Measurements from ENCODE around the gene ZBTB38. TPM values are rescaled to one million over a fixed set of nuclear protein-coding genes. Genes with fewer than 3 reads are reported as not detected.

The ZBTB38 gene
- total and polyA plus RNA-seq, 2 of the 13 experiments (the other 11 are each of a cell fraction or from before 2014, with no cell fraction given) = 26.8 to 51.7 TPM

- TF ChIP-seq ZNF550 (CRISPR knock-in tag; IDR thresholded peaks at IDR 0.05; ENCODE audit: borderline replicate concordance) (peak; percentile 86; the same call in 1 of the 2 replicates), ZNF205 (CRISPR knock-in tag; IDR thresholded peaks at IDR 0.05) (peak; percentile 72), ERF (CRISPR knock-in tag; IDR thresholded peaks at IDR 0.05) (peak; percentile 96; the same call in 1 of the 2 replicates), KDM1A (CRISPR knock-in tag; IDR thresholded peaks at IDR 0.05) (peak; percentile 47; the same call in 1 of the 2 replicates), PRDM10 (CRISPR knock-in tag; IDR thresholded peaks at IDR 0.05; ENCODE audit: low read depth) (peak; percentile 27; the same call in 1 of the 2 replicates), ZNF142 (CRISPR knock-in tag; IDR thresholded peaks at IDR 0.05) (peak; percentile 67; the same call in 1 of the 2 replicates), NFKB2 (CRISPR knock-in tag; IDR thresholded peaks at IDR 0.05; ENCODE audit: borderline replicate concordance) (peak; percentile 86; the same call in 1 of the 2 replicates), SMAD1 (CRISPR knock-in tag; IDR thresholded peaks at IDR 0.05; ENCODE audit: borderline replicate concordance, low read depth) (peak; percentile 83; the same call in 1 of the 2 replicates), CCAR2 (optimal IDR thresholded peaks at IDR 0.05; ENCODE audit: low read depth, low read length) (peak; percentile 53), ZSCAN25 (CRISPR knock-in tag; IDR thresholded peaks at IDR 0.05) (peak; percentile 71), ZFP41 (CRISPR knock-in tag; IDR thresholded peaks at IDR 0.05; ENCODE audit: borderline replicate concordance) (no peak), HDAC1 (CRISPR knock-in tag; IDR thresholded peaks at IDR 0.05) (peak; percentile 84; the same call in 1 of the 2 replicates), DR1 (CRISPR knock-in tag; IDR thresholded peaks at IDR 0.05) (0 out of 2 replicates have a peak, but pooled peaks have one; percentile 52), NBN (conservative IDR thresholded peaks at IDR 0.05) (no peak), TFDP1 (CRISPR knock-in tag; IDR thresholded peaks at IDR 0.05; ENCODE audit: borderline replicate concordance) (peak; percentile 23; the same call in 1 of the 2 replicates), ZNF232 (CRISPR knock-in tag; IDR thresholded peaks at IDR 0.05; ENCODE audit: borderline replicate concordance) (peak; percentile 70), ZNF891 (CRISPR knock-in tag; IDR thresholded peaks at IDR 0.05) (peak; percentile 96)
Observed at GRCh38 chr3:141368062-141368924, at the start of gene ZBTB38 (continued).

Data from HepG2 (cell line).